Heart left ventricle (tissue), 13 donors: ENCODE results near the gene ASTL.
"Not testable (repeated sequence)": the region's sequence is repeated elsewhere in the genome, so short reads cannot be mapped to it uniquely, and the experiment has no call there.

Experiments
- CTCF ChIP-seq, 12 donors: fragments of 200-600 bp; sonication (generic) in 4 of 12; IDR thresholded peaks; one replicate each; pipeline versions ENCODE4 v1.5.0 to v1.8.0; 2018 to 2022; ENCODE audit warnings: antibody characterized with exemption in 12 of 12, mild to moderate bottlenecking in 5 of 12
- POLR2A ChIP-seq, 2 donors: fragments of 450-650 bp; IDR thresholded peaks; one replicate each; pipeline ENCODE4 v1.6.1; 2017; ENCODE audit warnings: antibody characterized with exemption in 2 of 2, mild to moderate bottlenecking in 2 of 2, moderate library complexity in 2 of 2
- donor health status: ischemic (EF 13 %, LVEDD 7.1; RV severe dilation, severe dysfunction).
- donor health status: DM: no; HTN: yes; CAD: no.
- donor health status: DM: no; HTN: no; CAD: no.
- donor health status: ischemic (EF 25% LVEDD 6.9; RV normal size, moderate dysfunction).
- donor health status: ischemic (EF 25% LVEDD 5.7; RV mildly dilated, moderate dysfunction).
- donor health status: ischemic (EF 35%, LVEDD 5.7; RV mildly dilated, moderate dysfunction).
- donor health status: nonischemic (EF 11% LVEDD 7.7; RV severe dilation, severe dysfunction).
- donor health status: DM: yes; HTN: yes; CAD: no.
- donor health status: PGD.
- donor health status: ischemic (EF 29% LVEDD 5.4; RV normal size, mild dysfunction).
- donor health status: nonischemic (EF 23%, LVEDD 6.1; RV moderate dilation, normal function).

- TF ChIP-seq CTCF, POLR2A (IDR thresholded peaks at IDR 0.05): not testable (repeated sequence)
Measured at GRCh38 chr2:96160366-96160765, 22.1 kb upstream of the ASTL start.
